Fibroblast of lung (primary cell): ENCODE data around the gene CEP41. TPM values are rescaled to one million over a fixed set of nuclear protein-coding genes. Genes with fewer than 3 reads are reported as not detected.

Source experiments
- DNase-seq, 2 donors: peaks; one replicate each; pipeline versions ENCODE4 v3.0.0 to v3.0.0-alpha.2; 2010; ENCODE audit warnings: low read depth in 2 of 2
- H2AFZ ChIP-seq: 2 replicates; pipeline ENCODE4 v1.5.1; 2012; ENCODE audit warnings: low read length, control low read depth, inconsistent platforms
- H3K27ac ChIP-seq: 2 replicates; pipeline ENCODE4 v1.5.1; 2011; ENCODE audit warnings: low read length, control low read depth; ENCODE audit not compliant: insufficient read depth
- H3K27me3 ChIP-seq: 2 replicates; pipeline ENCODE4 v1.5.1; 2011; ENCODE audit warnings: mild to moderate bottlenecking, low read length; ENCODE audit not compliant: control insufficient read depth, insufficient read depth
- H3K36me3 ChIP-seq: 2 replicates; pipeline ENCODE4 v1.5.1; 2011; ENCODE audit warnings: low read length; ENCODE audit not compliant: control insufficient read depth, insufficient read depth
- H3K4me1 ChIP-seq: 2 replicates; pipeline ENCODE4 v1.5.1; 2011; ENCODE audit warnings: low read length; ENCODE audit not compliant: control insufficient read depth, insufficient read depth; ENCODE audit errors: extremely low read depth
- H3K4me2 ChIP-seq: 2 replicates; pipeline ENCODE4 v1.5.1; 2011; ENCODE audit warnings: low read length, control low read depth; ENCODE audit not compliant: insufficient read depth; ENCODE audit errors: extremely low read depth
- H3K4me3 ChIP-seq, 4 experiments: fragments of 200-600 bp in 1 of 4; sonication (generic) in 1 of 4; replicated peaks in 1 of 4; 2 replicates each; pipeline ENCODE4 v1.5.1; 2011 to 2016; ENCODE audit warnings: low read length in 4 of 4, low read depth in 3 of 4, mild to moderate bottlenecking in 3 of 4, control low read depth in 2 of 4, inconsistent platforms in 1 of 4, mixed read lengths in 1 of 4; ENCODE audit not compliant: insufficient read depth in 1 of 4; ENCODE audit errors: control extremely low read depth in 1 of 4
- H3K79me2 ChIP-seq: 2 replicates; pipeline ENCODE4 v1.5.1; 2012; ENCODE audit warnings: mild to moderate bottlenecking, low read length, inconsistent platforms; ENCODE audit not compliant: control insufficient read depth, insufficient read depth
- H3K9ac ChIP-seq: 2 replicates; pipeline ENCODE4 v1.5.1; 2011; ENCODE audit warnings: mild to moderate bottlenecking, low read length, control low read depth; ENCODE audit not compliant: insufficient read depth
- H3K9me3 ChIP-seq: 2 replicates; pipeline ENCODE4 v1.5.1; 2012; ENCODE audit warnings: low read depth, low read length; ENCODE audit not compliant: control insufficient read depth, insufficient read depth
- H4K20me1 ChIP-seq: 2 replicates; pipeline ENCODE4 v1.5.1; 2011; ENCODE audit warnings: low read length; ENCODE audit not compliant: control insufficient read depth, insufficient read depth; ENCODE audit errors: extremely low read depth
- CTCF ChIP-seq, 2 donors: IDR thresholded peaks in 1 of 2; conservative IDR thresholded peaks in 1 of 2; 1 replicate in 1 of 2; 2 replicates in 1 of 2; pipeline ENCODE4 v1.5.1; 2011 to 2012; ENCODE audit warnings: low read length in 2 of 2, control low read depth in 1 of 2, inconsistent platforms in 1 of 2, low read depth in 1 of 2, mild to moderate bottlenecking in 1 of 2
- EZH2 ChIP-seq: IDR thresholded peaks from 2 replicates; pipeline ENCODE4 v1.5.1; 2012; ENCODE audit warnings: low read length, control low read depth, mild to moderate bottlenecking; ENCODE audit errors: missing control alignments
- polyA plus RNA-seq, 2 donors: library from polyadenylated mRNA; depleted of rRNA in 1 of 2; stranded (reverse) in 1 of 2; unstranded in 1 of 2; fragments of >200 nt; gene quantifications; 2 replicates each; pipeline ENCODE4 v1.2.1, GENCODE V29; 2011 to 2012; ENCODE audit warnings: missing spikeins in 1 of 2
- total RNA-seq: library from RNA; depleted of rRNA; stranded (reverse); fragments of >200 nt; gene quantifications from 2 replicates; pipeline ENCODE4 v1.2.1, GENCODE V29; 2014

Gene CEP41
- total and polyA plus RNA-seq, 2 donors (not counting 1 experiment from before 2014, with no cell fraction given) = 8.3 to 24.5 TPM

GRCh38 chr7:130356121-130356875 is 84.5 kb downstream of the CEP41 start:
- H3K27me3 ChIP-seq = no peaks in the 10 kb centered on the region
- H3K4me3 ChIP-seq = no peak overlapping the region
- H4K20me1 ChIP-seq = no peaks in the 10 kb centered on the region
- DNase-seq = peak; percentile 93 to 100
- peaks cover 29% of the 10 kb centered on the region for H3K4me1 ChIP-seq
- H3K79me2 ChIP-seq = no peaks in the 10 kb centered on the region
- H2AFZ ChIP-seq = no peak overlapping the region
- TF ChIP-seq EZH2 (no peak), CTCF (conservative IDR thresholded peaks at IDR 0.05 in 1 of 2, IDR thresholded peaks at IDR 0.05 in 1 of 2; ENCODE audit: low read depth in 1 of 2, low read length in 2 of 2) (no peak)
- H3K9ac ChIP-seq = peak overlapping the region; percentile 57
- H3K4me2 ChIP-seq = peak overlapping the region; percentile 68
- H3K36me3 ChIP-seq = no peaks in the 10 kb centered on the region
- no peaks in the 10 kb centered on the region for H3K9me3 ChIP-seq
- H3K27ac ChIP-seq = peak overlapping the region; percentile 95

- Histone ChIP-seq H3K4me3 (no peak overlapping the region), H3K4me2 (no peak overlapping the region), H2AFZ (no peak overlapping the region), H3K27ac (peak overlapping the region; percentile 81), H3K36me3 (no peaks in the 10 kb centered on the region), H3K79me2 (no peaks in the 10 kb centered on the region), H3K9ac (no peak overlapping the region), H3K27me3 (no peaks in the 10 kb centered on the region), H4K20me1 (no peaks in the 10 kb centered on the region), H3K9me3 (no peaks in the 10 kb centered on the region), H3K4me1 (peaks cover 41% of the 10 kb centered on the region)
- DNase-seq = no peak
- no peak for TF ChIP-seq CTCF (conservative IDR thresholded peaks at IDR 0.05 in 1 of 2, IDR thresholded peaks at IDR 0.05 in 1 of 2; ENCODE audit: low read depth in 1 of 2, low read length in 2 of 2)
- TF ChIP-seq EZH2 = no peak
Observed at GRCh38 chr7:130353196-130353595, 87.6 kb downstream of the CEP41 start.

GRCh38 chr7:130352194-130353074 is 88.4 kb downstream of the CEP41 start:
- Histone ChIP-seq H3K36me3 (no peaks in the 10 kb centered on the region), H3K9me3 (no peaks in the 10 kb centered on the region), H3K9ac (peak overlapping the region; percentile 51), H3K27ac (peak overlapping the region; percentile 81), H4K20me1 (no peaks in the 10 kb centered on the region), H3K27me3 (no peaks in the 10 kb centered on the region), H2AFZ (peak overlapping the region; percentile 54), H3K79me2 (no peaks in the 10 kb centered on the region), H3K4me1 (peaks cover 41% of the 10 kb centered on the region), H3K4me3 (peak overlapping the region in 1 of 4 experiments; percentile 11), H3K4me2 (peak overlapping the region; percentile 88)
- no peak for TF ChIP-seq CTCF (conservative IDR thresholded peaks at IDR 0.05 in 1 of 2, IDR thresholded peaks at IDR 0.05 in 1 of 2; ENCODE audit: low read depth in 1 of 2, low read length in 2 of 2)
- no peak for TF ChIP-seq EZH2
- DNase-seq = peak; percentile 69 to 86
